HepG2 (cell line): ENCODE data around the gene DAAM1.

Experiments
- ATF3 ChIP-seq: sonication (generic); formaldehyde crosslinking; IDR thresholded peaks from 2 replicates; pipeline ENCODE4 v1.4.0; 2020; ENCODE audit warnings: missing genetic modification reagents
- ZNF546 ChIP-seq: sonication (generic); formaldehyde crosslinking; conservative IDR thresholded peaks from 2 replicates; pipeline ENCODE4 v1.8.1; 2023; ENCODE audit warnings: mild to moderate bottlenecking, missing genetic modification reagents
- ZNF639 ChIP-seq: conservative IDR thresholded peaks from 2 replicates; pipeline ENCODE4 v1.6.1; 2018; ENCODE audit warnings: missing genetic modification reagents
- TF ChIP-seq, protein P1 (sequence below): sonication (generic); formaldehyde crosslinking; IDR thresholded peaks from 2 replicates; pipeline ENCODE4 v1.4.0; 2020; ENCODE audit warnings: low read depth, missing genetic modification reagents
- TF ChIP-seq, protein P2 (sequence below): sonication (generic); formaldehyde crosslinking; IDR thresholded peaks from 2 replicates; pipeline ENCODE4 v1.4.0; 2020; ENCODE audit warnings: missing genetic modification reagents

DNA sequence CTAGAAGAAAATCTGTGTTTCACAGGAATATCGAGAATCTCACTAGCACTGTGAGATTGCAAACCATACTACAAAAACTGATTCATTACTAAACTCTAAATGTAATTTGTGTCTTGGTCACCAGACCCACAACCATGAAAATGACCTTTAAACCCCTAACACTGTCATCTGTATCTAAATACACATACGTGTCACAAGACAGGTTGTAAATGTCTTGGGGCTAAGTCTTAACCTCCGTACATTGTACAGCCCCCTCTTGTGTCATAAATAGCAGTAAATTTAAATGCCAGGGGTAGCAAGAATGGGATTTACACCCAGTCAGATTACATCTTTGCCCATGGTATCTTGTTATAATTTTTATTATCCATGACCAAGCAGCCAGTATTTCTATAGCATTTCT lies 159.4 kb downstream of the DAAM1 start:
- no peak for TF ChIP-seq ZNF546 (CRISPR knock-in tag)
- TF ChIP-seq ATF3 (CRISPR knock-in tag), result no peak
- no peak for TF ChIP-seq ZNF639 (CRISPR knock-in tag)
- TF ChIP-seq, protein P1, sequence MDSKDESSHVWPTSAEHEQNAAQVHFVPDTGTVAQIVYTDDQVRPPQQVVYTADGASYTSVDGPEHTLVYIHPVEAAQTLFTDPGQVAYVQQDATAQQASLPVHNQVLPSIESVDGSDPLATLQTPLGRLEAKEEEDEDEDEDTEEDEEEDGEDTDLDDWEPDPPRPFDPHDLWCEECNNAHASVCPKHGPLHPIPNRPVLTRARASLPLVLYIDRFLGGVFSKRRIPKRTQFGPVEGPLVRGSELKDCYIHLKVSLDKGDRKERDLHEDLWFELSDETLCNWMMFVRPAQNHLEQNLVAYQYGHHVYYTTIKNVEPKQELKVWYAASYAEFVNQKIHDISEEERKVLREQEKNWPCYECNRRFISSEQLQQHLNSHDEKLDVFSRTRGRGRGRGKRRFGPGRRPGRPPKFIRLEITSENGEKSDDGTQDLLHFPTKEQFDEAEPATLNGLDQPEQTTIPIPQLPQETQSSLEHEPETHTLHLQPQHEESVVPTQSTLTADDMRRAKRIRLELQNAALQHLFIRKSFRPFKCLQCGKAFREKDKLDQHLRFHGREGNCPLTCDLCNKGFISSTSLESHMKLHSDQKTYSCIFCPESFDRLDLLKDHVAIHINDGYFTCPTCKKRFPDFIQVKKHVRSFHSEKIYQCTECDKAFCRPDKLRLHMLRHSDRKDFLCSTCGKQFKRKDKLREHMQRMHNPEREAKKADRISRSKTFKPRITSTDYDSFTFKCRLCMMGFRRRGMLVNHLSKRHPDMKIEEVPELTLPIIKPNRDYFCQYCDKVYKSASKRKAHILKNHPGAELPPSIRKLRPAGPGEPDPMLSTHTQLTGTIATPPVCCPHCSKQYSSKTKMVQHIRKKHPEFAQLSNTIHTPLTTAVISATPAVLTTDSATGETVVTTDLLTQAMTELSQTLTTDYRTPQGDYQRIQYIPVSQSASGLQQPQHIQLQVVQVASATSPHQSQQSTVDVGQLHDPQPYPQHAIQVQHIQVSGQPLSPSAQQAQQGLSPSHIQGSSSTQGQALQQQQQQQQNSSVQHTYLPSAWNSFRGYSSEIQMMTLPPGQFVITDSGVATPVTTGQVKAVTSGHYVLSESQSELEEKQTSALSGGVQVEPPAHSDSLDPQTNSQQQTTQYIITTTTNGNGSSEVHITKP (CRISPR knock-in tag), result no peak
- TF ChIP-seq, protein P2, sequence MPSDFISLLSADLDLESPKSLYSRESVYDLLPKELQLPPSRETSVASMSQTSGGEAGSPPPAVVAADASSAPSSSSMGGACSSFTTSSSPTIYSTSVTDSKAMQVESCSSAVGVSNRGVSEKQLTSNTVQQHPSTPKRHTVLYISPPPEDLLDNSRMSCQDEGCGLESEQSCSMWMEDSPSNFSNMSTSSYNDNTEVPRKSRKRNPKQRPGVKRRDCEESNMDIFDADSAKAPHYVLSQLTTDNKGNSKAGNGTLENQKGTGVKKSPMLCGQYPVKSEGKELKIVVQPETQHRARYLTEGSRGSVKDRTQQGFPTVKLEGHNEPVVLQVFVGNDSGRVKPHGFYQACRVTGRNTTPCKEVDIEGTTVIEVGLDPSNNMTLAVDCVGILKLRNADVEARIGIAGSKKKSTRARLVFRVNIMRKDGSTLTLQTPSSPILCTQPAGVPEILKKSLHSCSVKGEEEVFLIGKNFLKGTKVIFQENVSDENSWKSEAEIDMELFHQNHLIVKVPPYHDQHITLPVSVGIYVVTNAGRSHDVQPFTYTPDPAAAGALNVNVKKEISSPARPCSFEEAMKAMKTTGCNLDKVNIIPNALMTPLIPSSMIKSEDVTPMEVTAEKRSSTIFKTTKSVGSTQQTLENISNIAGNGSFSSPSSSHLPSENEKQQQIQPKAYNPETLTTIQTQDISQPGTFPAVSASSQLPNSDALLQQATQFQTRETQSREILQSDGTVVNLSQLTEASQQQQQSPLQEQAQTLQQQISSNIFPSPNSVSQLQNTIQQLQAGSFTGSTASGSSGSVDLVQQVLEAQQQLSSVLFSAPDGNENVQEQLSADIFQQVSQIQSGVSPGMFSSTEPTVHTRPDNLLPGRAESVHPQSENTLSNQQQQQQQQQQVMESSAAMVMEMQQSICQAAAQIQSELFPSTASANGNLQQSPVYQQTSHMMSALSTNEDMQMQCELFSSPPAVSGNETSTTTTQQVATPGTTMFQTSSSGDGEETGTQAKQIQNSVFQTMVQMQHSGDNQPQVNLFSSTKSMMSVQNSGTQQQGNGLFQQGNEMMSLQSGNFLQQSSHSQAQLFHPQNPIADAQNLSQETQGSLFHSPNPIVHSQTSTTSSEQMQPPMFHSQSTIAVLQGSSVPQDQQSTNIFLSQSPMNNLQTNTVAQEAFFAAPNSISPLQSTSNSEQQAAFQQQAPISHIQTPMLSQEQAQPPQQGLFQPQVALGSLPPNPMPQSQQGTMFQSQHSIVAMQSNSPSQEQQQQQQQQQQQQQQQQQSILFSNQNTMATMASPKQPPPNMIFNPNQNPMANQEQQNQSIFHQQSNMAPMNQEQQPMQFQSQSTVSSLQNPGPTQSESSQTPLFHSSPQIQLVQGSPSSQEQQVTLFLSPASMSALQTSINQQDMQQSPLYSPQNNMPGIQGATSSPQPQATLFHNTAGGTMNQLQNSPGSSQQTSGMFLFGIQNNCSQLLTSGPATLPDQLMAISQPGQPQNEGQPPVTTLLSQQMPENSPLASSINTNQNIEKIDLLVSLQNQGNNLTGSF (CRISPR knock-in tag), result no peak
